BLaER1 (cell line): ENCODE results near the gene RTBDN.

ENCODE experiments used
- H3K27ac ChIP-seq: shearing (Covaris generic); formaldehyde crosslinking; 2 replicates; pipeline ENCODE4 v1.8.1; 2022
- H3K27me3 ChIP-seq: shearing (Covaris generic); formaldehyde crosslinking; 2 replicates; pipeline ENCODE4 v1.8.1; 2022
- H3K36me3 ChIP-seq: shearing (Covaris generic); formaldehyde crosslinking; 2 replicates; pipeline ENCODE4 v1.8.1; 2022
- H3K4me1 ChIP-seq: shearing (Covaris generic); formaldehyde crosslinking; 2 replicates; pipeline ENCODE4 v1.8.1; 2022
- H3K4me2 ChIP-seq: shearing (Covaris generic); formaldehyde crosslinking; 2 replicates; pipeline ENCODE4 v1.8.1; 2022
- H3K4me3 ChIP-seq: shearing (Covaris generic); formaldehyde crosslinking; 2 replicates; pipeline ENCODE4 v1.8.1; 2022
- H3K9ac ChIP-seq: shearing (Covaris generic); formaldehyde crosslinking; 2 replicates; pipeline ENCODE4 v1.8.1; 2022
- H3K9me3 ChIP-seq: shearing (Covaris generic); formaldehyde crosslinking; 2 replicates; pipeline ENCODE4 v1.8.1; 2022
- H4K20me1 ChIP-seq: shearing (Covaris generic); formaldehyde crosslinking; 2 replicates; pipeline ENCODE4 v1.8.1; 2022
- Cebpa-rat ChIP-seq: shearing (Covaris generic); IDR thresholded peaks from 2 replicates; pipeline ENCODE4 v1.8.1; 2022

RTBDN gene

DNA sequence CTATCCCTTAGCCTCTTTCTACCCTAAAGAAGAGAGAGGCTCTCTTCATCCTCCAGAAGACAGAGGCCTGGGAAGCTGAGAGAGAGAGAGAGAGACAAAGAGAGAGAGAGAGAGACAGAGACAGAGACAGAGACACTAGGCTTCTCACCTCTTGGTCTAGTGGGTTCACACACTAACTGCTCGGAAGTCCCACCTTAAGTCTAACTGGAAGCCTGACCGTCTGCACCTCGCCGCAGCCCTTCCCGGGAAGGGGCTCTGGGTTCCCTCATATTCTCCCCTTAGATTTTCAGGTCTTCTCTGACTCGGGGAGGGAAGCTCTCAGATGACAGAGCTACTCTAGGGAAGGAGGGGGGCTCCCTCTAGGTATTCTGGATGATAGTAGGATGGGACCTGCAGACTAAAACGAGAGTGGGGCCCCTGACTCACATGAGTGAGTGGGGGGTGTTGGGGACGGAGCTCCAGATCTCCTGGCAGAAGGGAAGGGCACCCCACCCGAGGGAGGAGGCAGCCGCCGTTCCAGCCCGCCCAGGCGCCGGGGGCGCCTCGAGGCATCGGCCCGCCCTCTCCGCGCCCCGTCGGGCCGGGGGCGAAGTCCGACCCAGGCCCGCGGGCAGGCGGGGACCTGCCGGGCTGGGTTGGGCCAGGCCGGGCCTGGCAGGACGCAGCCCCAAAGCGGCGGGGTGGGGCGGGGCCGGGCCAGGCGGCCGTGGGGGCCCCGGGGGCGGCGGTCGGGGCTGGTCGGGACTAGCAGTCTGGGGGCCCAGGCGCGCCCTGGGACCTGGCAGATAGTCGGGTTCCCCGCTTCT lies 45.1 kb downstream of the RTBDN start:
- H3K4me1 ChIP-seq: peaks cover 70% of the 10 kb centered on the region
- H3K4me3 ChIP-seq: peak overlapping the region; percentile 95
- H3K9ac ChIP-seq: peak overlapping the region; percentile 91
- no peaks in the 10 kb centered on the region for H3K36me3 ChIP-seq
- no peaks in the 10 kb centered on the region for H3K27me3 ChIP-seq
- no peaks in the 10 kb centered on the region for H3K9me3 ChIP-seq
- H4K20me1 ChIP-seq: peaks cover 19% of the 10 kb centered on the region
- H3K4me2 ChIP-seq: peak overlapping the region; percentile 98
- no peak for TF ChIP-seq Cebpa-rat
- peak overlapping the region; percentile 95 for H3K27ac ChIP-seq

DNA sequence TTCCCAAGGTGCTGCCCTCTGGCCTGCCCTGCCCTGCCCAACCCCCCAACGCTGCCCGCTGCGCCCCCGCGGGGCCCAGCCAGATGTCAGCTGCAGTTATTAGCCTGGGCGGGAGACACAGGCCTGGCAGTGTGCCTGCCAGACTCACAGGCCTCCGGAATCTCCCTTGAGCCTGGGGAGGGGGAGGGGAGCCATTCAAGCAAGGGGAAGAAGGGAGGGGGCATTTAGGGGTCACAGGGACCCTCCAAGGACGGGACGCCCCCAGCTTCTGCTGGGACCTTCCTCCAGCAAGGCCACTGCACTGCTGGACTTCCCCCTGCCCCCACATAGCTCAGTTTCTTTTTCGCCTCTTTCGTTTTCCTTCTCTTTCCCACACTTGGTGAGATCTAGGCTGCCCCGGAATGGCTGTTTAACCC lies 45.7 kb downstream of the RTBDN start:
- no peaks in the 10 kb centered on the region for H3K36me3 ChIP-seq
- H3K4me2 ChIP-seq: peak overlapping the region; percentile 98
- H3K9ac ChIP-seq: peak overlapping the region; percentile 91
- H4K20me1 ChIP-seq: peaks cover 19% of the 10 kb centered on the region
- H3K27ac ChIP-seq: peak overlapping the region; percentile 95
- no peaks in the 10 kb centered on the region for H3K27me3 ChIP-seq
- TF ChIP-seq Cebpa-rat: no peak
- H3K4me1 ChIP-seq: peaks cover 71% of the 10 kb centered on the region
- H3K9me3 ChIP-seq: no peaks in the 10 kb centered on the region
- H3K4me3 ChIP-seq: peak overlapping the region; percentile 95

DNA sequence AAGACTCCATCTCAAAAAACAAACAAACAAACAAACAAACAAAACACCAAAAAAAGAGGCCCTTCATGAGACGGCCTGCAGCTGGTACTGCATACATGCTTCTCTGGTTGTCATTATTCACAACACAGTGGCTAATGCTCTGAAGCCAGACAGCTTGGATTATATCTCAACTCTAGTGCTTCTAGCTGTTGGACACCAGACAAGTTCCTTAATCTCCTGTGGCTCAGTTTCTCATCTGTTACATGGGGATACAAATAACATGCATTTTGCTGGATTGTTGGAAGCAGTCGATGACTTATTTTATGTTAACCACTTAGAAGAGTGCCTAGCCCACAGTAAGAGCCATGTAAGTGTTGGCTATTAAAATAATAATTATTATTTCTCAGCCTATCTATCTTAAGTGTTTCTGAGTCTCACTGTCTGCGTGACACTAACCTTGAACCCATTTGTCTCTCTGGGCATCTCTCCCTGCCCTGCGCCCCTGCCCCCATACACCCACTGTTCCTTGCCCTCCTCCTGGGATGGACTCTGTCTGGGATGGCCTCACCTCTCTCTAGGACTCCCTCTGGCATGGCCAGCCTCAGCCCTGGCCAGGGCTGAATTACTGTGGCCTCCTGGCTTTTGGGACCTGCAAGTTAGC lies 46.2 kb downstream of the RTBDN start:
- peak overlapping the region; percentile 98 for H3K4me2 ChIP-seq
- no peak for TF ChIP-seq Cebpa-rat
- peaks cover 76% of the 10 kb centered on the region for H3K4me1 ChIP-seq
- H3K9me3 ChIP-seq: no peaks in the 10 kb centered on the region
- H3K36me3 ChIP-seq: no peaks in the 10 kb centered on the region
- H4K20me1 ChIP-seq: peaks cover 18% of the 10 kb centered on the region
- peak overlapping the region; percentile 95 for H3K4me3 ChIP-seq
- H3K27me3 ChIP-seq: no peaks in the 10 kb centered on the region
- H3K9ac ChIP-seq: peak overlapping the region; percentile 91
- H3K27ac ChIP-seq: peak overlapping the region; percentile 95

- no peaks in the 10 kb centered on the region for H3K9me3 ChIP-seq
- H3K36me3 ChIP-seq: no peaks in the 10 kb centered on the region
- H3K4me1 ChIP-seq: peaks cover 81% of the 10 kb centered on the region
- TF ChIP-seq Cebpa-rat: no peak
- no peaks in the 10 kb centered on the region for H3K27me3 ChIP-seq
- no peak overlapping the region for H3K4me3 ChIP-seq
- peak overlapping the region; percentile 85; the same call in 1 of the 2 replicates for H3K9ac ChIP-seq
- peaks cover 11% of the 10 kb centered on the region for H4K20me1 ChIP-seq
- peak overlapping the region; percentile 98 for H3K4me2 ChIP-seq
- H3K27ac ChIP-seq: peak overlapping the region; percentile 95
Measured at GRCh38 chr19:12787458-12787857, 46.9 kb downstream of the RTBDN start.

- Histone ChIP-seq H4K20me1 (peaks cover 6% of the 10 kb centered on the region), H3K27me3 (no peaks in the 10 kb centered on the region), H3K4me2 (peak overlapping the region; percentile 98), H3K9ac (peak overlapping the region; percentile 85), H3K4me3 (no peak overlapping the region; the same call in 1 of the 2 replicates), H3K36me3 (no peaks in the 10 kb centered on the region), H3K4me1 (peaks cover 86% of the 10 kb centered on the region), H3K27ac (peak overlapping the region; percentile 95), H3K9me3 (no peaks in the 10 kb centered on the region)
- no peak for TF ChIP-seq Cebpa-rat
Measured at GRCh38 chr19:12786952-12787351, 47.4 kb downstream of the RTBDN start.

DNA sequence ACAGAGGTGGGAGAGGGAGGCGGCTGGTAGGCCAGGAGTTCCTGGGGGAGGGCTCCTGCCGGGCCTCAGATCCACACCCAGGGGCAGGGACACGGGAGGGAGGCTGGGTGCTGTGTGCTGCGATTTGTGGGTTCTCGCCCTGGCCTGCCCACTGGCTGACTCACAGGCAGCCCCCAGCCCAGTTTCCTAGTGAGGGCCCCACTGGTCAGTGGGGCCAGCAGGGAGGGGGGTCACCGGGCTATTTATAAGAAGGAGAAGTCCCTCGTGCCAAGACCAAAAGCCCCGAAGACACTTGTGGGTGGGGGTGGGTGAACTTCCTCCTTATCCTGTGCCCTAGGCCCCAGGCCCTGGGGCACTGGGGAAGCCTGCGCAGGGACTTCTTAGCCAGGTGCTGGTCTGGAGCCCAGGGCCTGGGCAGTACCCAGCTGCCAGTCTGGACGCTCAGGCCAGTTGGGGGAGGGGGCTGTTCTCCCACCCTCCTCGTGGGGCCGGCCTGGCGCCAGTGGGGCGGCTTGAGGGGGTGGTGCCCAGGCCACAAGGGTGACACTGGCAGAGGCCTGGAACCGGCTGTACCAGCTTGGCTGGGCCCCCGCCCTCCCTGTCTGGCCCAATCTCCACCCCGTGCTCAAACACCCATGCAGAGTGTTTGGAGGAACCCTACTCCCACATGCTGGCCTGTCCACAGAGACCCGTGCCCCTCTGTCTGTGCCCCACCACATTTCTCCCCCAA lies 48.1 kb downstream of the RTBDN start:
- peak overlapping the region; percentile 95 for H3K27ac ChIP-seq
- H3K4me1 ChIP-seq: peaks cover 93% of the 10 kb centered on the region

GRCh38 chr19:12785431-12786031 lies 48.8 kb downstream of the RTBDN start:
- Histone ChIP-seq H3K4me3 (peak overlapping the region; percentile 34; the same call in 1 of the 2 replicates), H3K27ac (peak overlapping the region; percentile 95), H3K27me3 (no peaks in the 10 kb centered on the region), H3K4me1 (peaks cover 89% of the 10 kb centered on the region), H3K9me3 (no peaks in the 10 kb centered on the region), H4K20me1 (no peaks in the 10 kb centered on the region), H3K36me3 (no peaks in the 10 kb centered on the region), H3K9ac (peak overlapping the region; percentile 85), H3K4me2 (peak overlapping the region; percentile 98)
- no peak for TF ChIP-seq Cebpa-rat

More for the DNA sequence above, 48.1 kb downstream of the RTBDN start:
- no peaks in the 10 kb centered on the region for H4K20me1 ChIP-seq
- no peaks in the 10 kb centered on the region for H3K36me3 ChIP-seq
- H3K27me3 ChIP-seq: no peaks in the 10 kb centered on the region
- no peak for TF ChIP-seq Cebpa-rat
- peak overlapping the region; percentile 85 for H3K9ac ChIP-seq
- no peaks in the 10 kb centered on the region for H3K9me3 ChIP-seq
- peak overlapping the region; percentile 98 for H3K4me2 ChIP-seq
- peak overlapping the region; percentile 34 for H3K4me3 ChIP-seq

DNA sequence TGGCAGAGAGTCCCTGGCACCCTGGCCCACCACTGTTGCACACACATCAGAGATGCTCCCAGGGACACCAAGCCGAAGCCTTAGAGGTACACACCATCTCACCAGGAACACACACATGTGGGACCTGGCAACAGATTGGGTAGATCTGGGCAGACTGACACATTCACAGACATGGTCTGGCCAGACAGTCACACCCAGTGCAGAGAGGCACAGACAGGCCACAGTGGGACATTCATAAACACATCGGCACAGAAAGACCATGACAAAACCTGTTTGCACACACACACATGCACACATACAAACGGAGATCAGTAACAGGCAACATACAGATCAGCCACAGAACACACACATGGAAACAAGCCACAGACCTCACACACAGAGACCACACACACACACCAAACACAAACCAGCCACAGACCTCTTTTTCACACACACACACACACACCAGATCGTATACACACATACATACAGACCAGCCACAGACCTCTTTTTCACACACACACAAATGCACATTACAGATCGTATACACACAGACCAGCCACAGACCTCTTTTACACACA lies 49.4 kb downstream of the RTBDN start:
- H3K4me2 ChIP-seq: peak overlapping the region; percentile 98
- H4K20me1 ChIP-seq: no peaks in the 10 kb centered on the region
- H3K27me3 ChIP-seq: no peaks in the 10 kb centered on the region
- peaks cover 87% of the 10 kb centered on the region for H3K4me1 ChIP-seq
- H3K4me3 ChIP-seq: no peak overlapping the region
- TF ChIP-seq Cebpa-rat: no peak
- H3K9me3 ChIP-seq: no peaks in the 10 kb centered on the region
- peak overlapping the region; percentile 95 for H3K27ac ChIP-seq
- H3K36me3 ChIP-seq: no peaks in the 10 kb centered on the region
- H3K9ac ChIP-seq: peak overlapping the region; percentile 85

GRCh38 chr19:12784394-12784870 lies 49.9 kb downstream of the RTBDN start:
- Histone ChIP-seq H3K27me3 (no peaks in the 10 kb centered on the region), H4K20me1 (no peaks in the 10 kb centered on the region), H3K36me3 (no peaks in the 10 kb centered on the region), H3K4me2 (peak overlapping the region; percentile 98), H3K27ac (peak overlapping the region; percentile 95), H3K9me3 (no peaks in the 10 kb centered on the region), H3K9ac (peak overlapping the region; percentile 85), H3K4me3 (no peak overlapping the region), H3K4me1 (peaks cover 90% of the 10 kb centered on the region)
- no peak for TF ChIP-seq Cebpa-rat
